CD14-positive monocyte (primary cell): ENCODE measurements around the gene SERINC2. TPM values are rescaled to one million over a fixed set of nuclear protein-coding genes. Genes with fewer than 3 reads are reported as not detected.

Source experiments
- DNase-seq, 3 donors: peaks; one replicate each; pipeline ENCODE4 v3.0.0-alpha.2; 2011 to 2022
- H2AFZ ChIP-seq: 2 replicates; pipeline ENCODE4 v1.6.0; 2012; ENCODE audit warnings: mild to moderate bottlenecking, low read depth, low read length, inconsistent platforms; ENCODE audit not compliant: insufficient read depth, poor library complexity, severe bottlenecking
- H3K27ac ChIP-seq, 2 donors: 1 replicate in 1 of 2; 2 replicates in 1 of 2; pipeline ENCODE4 v1.5.1; 2012 to 2013; ENCODE audit warnings: low read length in 2 of 2, control low read depth in 1 of 2, inconsistent platforms in 1 of 2, low read depth in 1 of 2, mild to moderate bottlenecking in 1 of 2
- H3K27me3 ChIP-seq, 2 donors: one replicate each; pipeline versions ENCODE4 v1.6.0 to v1.6.1; 2011 to 2013; ENCODE audit warnings: low read length in 2 of 2; ENCODE audit not compliant: control insufficient read depth in 2 of 2, insufficient read depth in 2 of 2
- H3K36me3 ChIP-seq, 2 donors: replicated peaks in 1 of 2; 1 replicate in 1 of 2; 2 replicates in 1 of 2; pipeline versions ENCODE4 v1.5.1 to v1.6.1; 2012 to 2013; ENCODE audit warnings: low read length in 2 of 2, control low read depth in 1 of 2, inconsistent platforms in 1 of 2, mild to moderate bottlenecking in 1 of 2; ENCODE audit not compliant: insufficient read depth in 2 of 2, control insufficient read depth in 1 of 2
- H3K4me1 ChIP-seq, 2 donors: 1 replicate in 1 of 2; 2 replicates in 1 of 2; pipeline versions ENCODE4 v1.5.1 to v1.6.1; 2012 to 2013; ENCODE audit warnings: low read length in 2 of 2, control low read depth in 1 of 2, inconsistent platforms in 1 of 2, mild to moderate bottlenecking in 1 of 2, moderate library complexity in 1 of 2; ENCODE audit not compliant: insufficient read depth in 2 of 2, control insufficient read depth in 1 of 2
- H3K4me2 ChIP-seq: replicated peaks from 2 replicates; pipeline ENCODE3; 2012; ENCODE audit warnings: low read length, moderate library complexity, mild to moderate bottlenecking; ENCODE audit not compliant: poor library complexity, severe bottlenecking; ENCODE audit errors: extremely low read depth
- H3K4me3 ChIP-seq, 3 experiments: fragments of 200-600 bp in 1 of 3; sonication (generic) in 1 of 3; replicated peaks in 1 of 3; 1 replicate in 2 of 3; 2 replicates in 1 of 3; pipeline ENCODE4 v1.5.1; 2011 to 2013; ENCODE audit warnings: low read length in 3 of 3, mild to moderate bottlenecking in 3 of 3, control low read depth in 2 of 3, low read depth in 2 of 3, inconsistent platforms in 1 of 3, moderate library complexity in 1 of 3
- H3K79me2 ChIP-seq: 2 replicates; pipeline ENCODE4 v1.6.0; 2012; ENCODE audit warnings: mild to moderate bottlenecking, control low read depth, inconsistent platforms, low read length, moderate library complexity; ENCODE audit not compliant: insufficient read depth
- H3K9ac ChIP-seq: 2 replicates; pipeline ENCODE4 v1.6.0; 2017; ENCODE audit warnings: low read length, mild to moderate bottlenecking; ENCODE audit not compliant: insufficient read depth, poor library complexity, severe bottlenecking
- H3K9me3 ChIP-seq, 2 donors: replicated peaks in 1 of 2; 1 replicate in 1 of 2; 2 replicates in 1 of 2; pipeline versions ENCODE4 v1.5.1 to v1.6.1; 2012 to 2013; ENCODE audit warnings: low read length in 2 of 2, control low read depth in 1 of 2; ENCODE audit not compliant: control insufficient read depth in 1 of 2, insufficient read depth in 1 of 2
- H4K20me1 ChIP-seq: 2 replicates; pipeline ENCODE4 v1.6.0; 2012; ENCODE audit warnings: mild to moderate bottlenecking, low read length, control low read depth, moderate library complexity; ENCODE audit not compliant: insufficient read depth
- H3K27ac Mint-ChIP-seq, 7 donors: one replicate each; pipeline ENCODE4 v1.8.0; 2020; ENCODE audit warnings: mild to moderate bottlenecking in 7 of 7, mixed read lengths in 7 of 7, moderate library complexity in 6 of 7, inconsistent platforms in 2 of 7
- H3K27me3 Mint-ChIP-seq, 3 donors: one replicate each; pipeline ENCODE4 v1.8.0; 2021 to 2022; ENCODE audit warnings: low read depth in 3 of 3, mild to moderate bottlenecking in 3 of 3, mixed read lengths in 3 of 3, moderate library complexity in 3 of 3, inconsistent platforms in 1 of 3
- H3K36me3 Mint-ChIP-seq, 2 donors: one replicate each; pipeline ENCODE4 v1.8.0; 2020; ENCODE audit warnings: mixed read lengths in 2 of 2, inconsistent platforms in 1 of 2, mild to moderate bottlenecking in 1 of 2
- H3K4me1 Mint-ChIP-seq: one replicate; pipeline ENCODE4 v1.8.0; 2020; ENCODE audit warnings: mild to moderate bottlenecking, mixed read lengths
- H3K4me3 Mint-ChIP-seq, 2 donors: one replicate each; pipeline ENCODE4 v1.8.0; 2020; ENCODE audit warnings: mild to moderate bottlenecking in 2 of 2, mixed read lengths in 2 of 2, moderate library complexity in 1 of 2
- H3K9me3 Mint-ChIP-seq, 7 donors: one replicate each; pipeline ENCODE4 v1.8.0; 2020 to 2022; ENCODE audit warnings: mixed read lengths in 7 of 7, mild to moderate bottlenecking in 6 of 7, moderate library complexity in 6 of 7, inconsistent platforms in 2 of 7
- WGBS: methylation state at CpG from one replicate; pipeline ENCODE4 v1.1.5; 2013; ENCODE audit warnings: missing lambda C conversion rate; ENCODE audit not compliant: insufficient coverage; 5-methylcytosine and 5-hydroxymethylcytosine counted together
- intact Hi-C, 2 donors: fragments of 100-400 bp; cut with micrococcal nuclease; formaldehyde crosslinking; loops; one replicate each; pipeline versions ENCODE4 v1.15.0 to v1.15.1; 2023
- polyA plus RNA-seq, 3 donors: library from polyadenylated mRNA; depleted of rRNA in 1 of 3; unstranded in 2 of 3; stranded (reverse) in 1 of 3; fragments of 300-500 nt in 2 of 3; fragments of >200 nt in 1 of 3; fragmentation: Illumina TruSeq in 2 of 3; gene quantifications; 1 replicate in 2 of 3; 2 replicates in 1 of 3; pipeline ENCODE4 v1.2.3, GENCODE V29; 2012 to 2021
- TF ChIP-seq, protein P1 (sequence below): fragments of 200-600 bp; IDR thresholded peaks from one replicate; pipeline ENCODE4 v1.8.0; 2022; ENCODE audit warnings: antibody characterized with exemption, mild to moderate bottlenecking

Gene SERINC2
- polyA plus RNA-seq, 3 donors, result 4.1 to 12.6 (median 7.8) TPM

- H3K4me3 Mint-ChIP-seq, result no peak overlapping the region
- H4K20me1 ChIP-seq, result no peaks in the 10 kb centered on the region
Measured at GRCh38 chr1:31421371-31422040, 8.5 kb downstream of the SERINC2 start.

DNA sequence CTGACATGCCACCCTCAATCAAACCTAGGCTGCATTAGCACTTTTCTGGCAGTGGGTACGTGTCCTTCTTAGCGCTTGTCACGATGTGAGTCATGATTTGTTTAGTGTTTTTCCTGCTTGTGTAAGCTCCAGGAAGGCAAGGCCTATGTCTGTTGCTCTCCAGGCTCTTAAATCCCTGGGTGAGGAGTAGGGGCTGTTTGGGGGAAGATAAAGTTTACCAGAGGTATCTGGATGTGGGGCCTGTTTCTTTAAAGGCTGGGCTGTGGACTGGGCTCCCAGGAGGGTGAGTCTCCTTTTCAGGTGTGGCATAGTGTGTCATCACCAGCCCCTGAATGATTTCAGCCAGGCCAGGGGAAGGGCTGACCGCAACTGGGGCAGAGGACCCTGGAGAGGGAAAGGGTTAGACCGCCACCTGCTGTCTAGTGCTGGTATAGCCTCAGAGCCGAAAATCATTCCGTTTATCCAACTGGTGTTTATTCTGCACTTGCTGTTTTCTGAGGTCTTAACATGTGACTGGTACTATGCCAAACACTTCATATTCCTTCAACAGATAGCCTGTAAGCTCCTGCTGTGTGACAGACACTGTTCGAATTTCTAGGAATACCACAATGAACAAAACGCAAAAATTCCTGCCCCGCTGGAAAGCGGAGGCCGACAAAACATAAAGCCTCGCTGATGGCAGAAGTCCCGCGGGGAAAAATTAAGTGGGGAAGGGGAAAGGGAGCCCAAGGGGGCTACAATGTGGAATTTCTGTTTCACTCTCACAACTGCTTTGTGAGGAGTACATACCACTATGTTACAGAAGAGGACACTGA, 9.7 kb downstream of the SERINC2 start:
- H3K27me3 ChIP-seq, result no peaks in the 10 kb centered on the region
- no peak overlapping the region for H2AFZ ChIP-seq
- no peak overlapping the region for H3K4me2 ChIP-seq
- H3K27ac ChIP-seq, result no peak overlapping the region
- H3K9ac ChIP-seq, result no peak overlapping the region
- no peaks in the 10 kb centered on the region for H3K9me3 ChIP-seq
- Mint-ChIP-seq H3K27ac (peak overlapping the region in 3 of 7 donors; percentile 48 to 71 (median 54)), H3K27me3 (peaks cover 7 to 16% (median 13%) of the 10 kb centered on the region in 3 donors), H3K4me1 (peaks cover 8% of the 10 kb centered on the region), H3K36me3 (no peaks in the 10 kb centered on the region), H3K9me3 (no peaks in the 10 kb centered on the region), H3K4me3 (peak overlapping the region in 1 of 2 donors; percentile 15)
- H3K79me2 ChIP-seq, result no peaks in the 10 kb centered on the region
- peak; percentile 58 to 76 (median 68) for DNase-seq
- 63% methylated on average over 10 of the region's 15 CpGs for WGBS
- no peak overlapping the region for H3K4me3 ChIP-seq
- peaks cover 0 to 4% of the 10 kb centered on the region in 2 donors for H3K4me1 ChIP-seq
- H3K36me3 ChIP-seq, result no peaks in the 10 kb centered on the region
- TF ChIP-seq, protein P1, sequence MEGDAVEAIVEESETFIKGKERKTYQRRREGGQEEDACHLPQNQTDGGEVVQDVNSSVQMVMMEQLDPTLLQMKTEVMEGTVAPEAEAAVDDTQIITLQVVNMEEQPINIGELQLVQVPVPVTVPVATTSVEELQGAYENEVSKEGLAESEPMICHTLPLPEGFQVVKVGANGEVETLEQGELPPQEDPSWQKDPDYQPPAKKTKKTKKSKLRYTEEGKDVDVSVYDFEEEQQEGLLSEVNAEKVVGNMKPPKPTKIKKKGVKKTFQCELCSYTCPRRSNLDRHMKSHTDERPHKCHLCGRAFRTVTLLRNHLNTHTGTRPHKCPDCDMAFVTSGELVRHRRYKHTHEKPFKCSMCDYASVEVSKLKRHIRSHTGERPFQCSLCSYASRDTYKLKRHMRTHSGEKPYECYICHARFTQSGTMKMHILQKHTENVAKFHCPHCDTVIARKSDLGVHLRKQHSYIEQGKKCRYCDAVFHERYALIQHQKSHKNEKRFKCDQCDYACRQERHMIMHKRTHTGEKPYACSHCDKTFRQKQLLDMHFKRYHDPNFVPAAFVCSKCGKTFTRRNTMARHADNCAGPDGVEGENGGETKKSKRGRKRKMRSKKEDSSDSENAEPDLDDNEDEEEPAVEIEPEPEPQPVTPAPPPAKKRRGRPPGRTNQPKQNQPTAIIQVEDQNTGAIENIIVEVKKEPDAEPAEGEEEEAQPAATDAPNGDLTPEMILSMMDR, result peak; percentile 89
- no peaks in the 10 kb centered on the region for H4K20me1 ChIP-seq
- intact Hi-C loops, result loop anchor here (1.0 to 10.0 kb wide), 4 partner anchors 26 to 240 kb away; no protein-coding TSS in a partner anchor

More at GRCh38 chr1:31421371-31422040, 8.5 kb downstream of the SERINC2 start:
- H3K4me2 ChIP-seq, result no peak overlapping the region
- no peaks in the 10 kb centered on the region for H3K79me2 ChIP-seq
- TF ChIP-seq, protein P1, result peak; percentile 27
- H3K27ac Mint-ChIP-seq, result peak overlapping the region in 2 of 7 donors; percentile 20 to 53
- no peaks in the 10 kb centered on the region for H3K9me3 ChIP-seq
- no peak overlapping the region for H3K4me3 ChIP-seq
- peaks cover 0 to 4% of the 10 kb centered on the region in 2 donors for H3K4me1 ChIP-seq
- H3K36me3 ChIP-seq, result no peaks in the 10 kb centered on the region
- H3K9ac ChIP-seq, result no peak overlapping the region
- DNase-seq, result no peak
- intact Hi-C loops, result loop anchor here (1.0 to 10.0 kb wide), 4 partner anchors 25 to 239 kb away; no protein-coding TSS in a partner anchor
- no peak overlapping the region for H2AFZ ChIP-seq
- no peak overlapping the region for H3K27ac ChIP-seq
- H3K27me3 Mint-ChIP-seq, result peaks cover 9 to 19% (median 15%) of the 10 kb centered on the region in 3 donors
- H3K36me3 Mint-ChIP-seq, result no peaks in the 10 kb centered on the region
- peaks cover 11% of the 10 kb centered on the region for H3K4me1 Mint-ChIP-seq
- no peaks in the 10 kb centered on the region for H3K9me3 Mint-ChIP-seq
- H3K27me3 ChIP-seq, result no peaks in the 10 kb centered on the region
- WGBS, result 69% methylated on average over 8 of the region's 9 CpGs
